Endodermal cell (in vitro differentiated cells): ENCODE data around the gene COL4A1. TPM values are rescaled to one million over a fixed set of nuclear protein-coding genes. Genes with fewer than 3 reads are reported as not detected.

ENCODE experiments used
- DNase-seq: peaks from one replicate; pipeline ENCODE4 v3.0.0-alpha.2; 2017
- H3K27ac ChIP-seq: 2 replicates; pipeline ENCODE4 v1.5.1; 2013; ENCODE audit warnings: mild to moderate bottlenecking, low read depth, low read length, moderate library complexity
- H3K27me3 ChIP-seq: 2 replicates; pipeline ENCODE4 v1.6.1; 2013; ENCODE audit warnings: mild to moderate bottlenecking, low read length, moderate library complexity; ENCODE audit not compliant: insufficient read depth, control insufficient read depth, poor library complexity, severe bottlenecking
- H3K36me3 ChIP-seq: 2 replicates; pipeline ENCODE4 v1.7.0; 2013; ENCODE audit warnings: mild to moderate bottlenecking, low read length, moderate library complexity; ENCODE audit not compliant: control insufficient read depth, insufficient read depth
- H3K4me1 ChIP-seq: one replicate; pipeline ENCODE4 v1.7.0; 2013; ENCODE audit warnings: low read length; ENCODE audit not compliant: control insufficient read depth, insufficient read depth
- H3K4me3 ChIP-seq: 2 replicates; pipeline ENCODE4 v1.5.1; 2013; ENCODE audit warnings: mild to moderate bottlenecking, low read length, moderate library complexity
- H3K9ac ChIP-seq: 2 replicates; pipeline ENCODE4 v1.6.1; 2013; ENCODE audit warnings: mild to moderate bottlenecking, low read length, moderate library complexity; ENCODE audit not compliant: poor library complexity, severe bottlenecking; ENCODE audit errors: extremely low read depth
- H3K9me3 ChIP-seq: 2 replicates; pipeline ENCODE4 v1.6.1; 2013; ENCODE audit warnings: mild to moderate bottlenecking, low read length, moderate library complexity; ENCODE audit not compliant: control insufficient read depth
- H3K27ac Mint-ChIP-seq: 2 replicates; pipeline ENCODE4 v1.8.0; 2020; ENCODE audit warnings: mixed read lengths
- H3K27me3 Mint-ChIP-seq: 2 replicates; pipeline ENCODE4 v1.8.0; 2021; ENCODE audit warnings: mild to moderate bottlenecking, mixed read lengths; ENCODE audit not compliant: insufficient read depth
- H3K36me3 Mint-ChIP-seq: 2 replicates; pipeline ENCODE4 v1.8.0; 2020; ENCODE audit warnings: low read depth, mixed read lengths
- H3K4me1 Mint-ChIP-seq: 2 replicates; pipeline ENCODE4 v1.8.0; 2020; ENCODE audit warnings: mixed read lengths
- H3K4me3 Mint-ChIP-seq: 2 replicates; pipeline ENCODE4 v1.8.0; 2020; ENCODE audit warnings: mild to moderate bottlenecking, moderate library complexity, mixed read lengths
- H3K9me3 Mint-ChIP-seq: 2 replicates; pipeline ENCODE4 v1.8.0; 2020; ENCODE audit warnings: mild to moderate bottlenecking, mixed read lengths
- CTCF ChIP-seq: fragments of 200-600 bp; sonication (generic); conservative IDR thresholded peaks from 2 replicates; pipeline ENCODE4 v1.5.0; 2021; ENCODE audit warnings: antibody characterized with exemption, mild to moderate bottlenecking
- WGBS, 2 experiments: methylation state at CpG; one replicate each; pipeline versions ENCODE4 v1.1.5 to v1.1.7; 2013; ENCODE audit warnings: missing lambda C conversion rate in 2 of 2, mixed read lengths in 1 of 2; ENCODE audit not compliant: insufficient coverage in 1 of 2, insufficient read length in 1 of 2; 5-methylcytosine and 5-hydroxymethylcytosine counted together
- total RNA-seq, 2 donors: library from RNA; stranded (reverse); fragmentation: NEBNext Ultra II Directional in 1 of 2; extraction: Animal tissue kit (Norgen Biotek cat#: 25700) in 1 of 2; gene quantifications; 2 replicates in 1 of 2; 3 replicates in 1 of 2; pipeline ENCODE4 v1.2.1, GENCODE V29; 2021

Gene COL4A1
- total RNA-seq, 2 donors from 2014 or later = 702 to 764 TPM

- Mint-ChIP-seq H3K4me3 (no peak overlapping the region), H3K4me1 (peaks cover 22% of the 10 kb centered on the region), H3K27ac (no peak overlapping the region), H3K36me3 (peaks cover 45% of the 10 kb centered on the region), H3K9me3 (no peaks in the 10 kb centered on the region), H3K27me3 (no peaks in the 10 kb centered on the region)
- peaks cover 4% of the 10 kb centered on the region for H3K4me1 ChIP-seq
- H3K36me3 ChIP-seq = peaks cover 62% of the 10 kb centered on the region
- H3K4me3 ChIP-seq = no peak overlapping the region
- no peak overlapping the region for H3K27ac ChIP-seq
- WGBS, 2 experiments = 97 to 100% methylated on average over 1 of the region's 2 CpGs
- no peak for TF ChIP-seq CTCF
- H3K9me3 ChIP-seq = no peaks in the 10 kb centered on the region
- no peak overlapping the region for H3K9ac ChIP-seq
- no peaks in the 10 kb centered on the region for H3K27me3 ChIP-seq
- no peak for DNase-seq
These were observed 89.1 kb downstream of the COL4A1 start for GRCh38 chr13:110217811-110218210.

GRCh38 chr13:110217085-110217484 lies 89.9 kb downstream of the COL4A1 start:
- peaks cover 4% of the 10 kb centered on the region for H3K4me1 ChIP-seq
- H3K9me3 ChIP-seq = no peaks in the 10 kb centered on the region
- H3K27me3 ChIP-seq = no peaks in the 10 kb centered on the region
- no peak overlapping the region for H3K4me3 Mint-ChIP-seq
- H3K27ac Mint-ChIP-seq = no peak overlapping the region
- no peak overlapping the region for H3K9ac ChIP-seq
- H3K27ac ChIP-seq = no peak overlapping the region
- 89 to 91% methylated on average over 5 of the region's 5 CpGs for WGBS, 2 experiments
- DNase-seq = no peak
- no peaks in the 10 kb centered on the region for H3K9me3 Mint-ChIP-seq
- H3K36me3 ChIP-seq = peaks cover 69% of the 10 kb centered on the region
- H3K4me3 ChIP-seq = no peak overlapping the region
- peaks cover 52% of the 10 kb centered on the region for H3K36me3 Mint-ChIP-seq
- no peak for TF ChIP-seq CTCF
- no peaks in the 10 kb centered on the region for H3K27me3 Mint-ChIP-seq
- H3K4me1 Mint-ChIP-seq = peaks cover 22% of the 10 kb centered on the region

GRCh38 chr13:110216398-110217041 lies 90.4 kb downstream of the COL4A1 start:
- no peak overlapping the region for H3K4me3 ChIP-seq
- H3K36me3 ChIP-seq = peaks cover 72% of the 10 kb centered on the region
- Mint-ChIP-seq H3K4me1 (peaks cover 19% of the 10 kb centered on the region), H3K27me3 (no peaks in the 10 kb centered on the region), H3K36me3 (peaks cover 56% of the 10 kb centered on the region), H3K27ac (no peak overlapping the region), H3K4me3 (no peak overlapping the region), H3K9me3 (no peaks in the 10 kb centered on the region)
- 82 to 96% methylated on average over 5 to 10 of the region's 10 CpGs for WGBS, 2 experiments
- no peaks in the 10 kb centered on the region for H3K9me3 ChIP-seq
- H3K9ac ChIP-seq = no peak overlapping the region
- no peaks in the 10 kb centered on the region for H3K27me3 ChIP-seq
- no peak overlapping the region for H3K27ac ChIP-seq
- TF ChIP-seq CTCF = no peak
- peaks cover 4% of the 10 kb centered on the region for H3K4me1 ChIP-seq
- no peak for DNase-seq
